Hematopoietic multipotent progenitor cell treated with erythropoietin and hydrocortisone succinate and interleukin-3 and kit ligand, for 17 days (in vitro differentiated cells): ENCODE results near the gene OR4K1.
"Not testable (repeated sequence)": the region's sequence is repeated elsewhere in the genome, so short reads cannot be mapped to it uniquely, and the experiment has no call there.

Source experiments
- DNase-seq: peaks from one replicate; pipeline ENCODE4 v3.0.0-alpha.2; 2015; ENCODE audit warnings: low spot score

OR4K1 gene, protein sequence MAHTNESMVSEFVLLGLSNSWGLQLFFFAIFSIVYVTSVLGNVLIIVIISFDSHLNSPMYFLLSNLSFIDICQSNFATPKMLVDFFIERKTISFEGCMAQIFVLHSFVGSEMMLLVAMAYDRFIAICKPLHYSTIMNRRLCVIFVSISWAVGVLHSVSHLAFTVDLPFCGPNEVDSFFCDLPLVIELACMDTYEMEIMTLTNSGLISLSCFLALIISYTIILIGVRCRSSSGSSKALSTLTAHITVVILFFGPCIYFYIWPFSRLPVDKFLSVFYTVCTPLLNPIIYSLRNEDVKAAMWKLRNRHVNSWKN

GRCh38 chr14:19930617-19931016 is at the start of gene OR4K1:
Gene OR4K1 (plus strand): TSS chr14:19930917. CDS start chr14:19935667, 4,750 bp downstream.
- DNase-seq: no peak

DNA sequence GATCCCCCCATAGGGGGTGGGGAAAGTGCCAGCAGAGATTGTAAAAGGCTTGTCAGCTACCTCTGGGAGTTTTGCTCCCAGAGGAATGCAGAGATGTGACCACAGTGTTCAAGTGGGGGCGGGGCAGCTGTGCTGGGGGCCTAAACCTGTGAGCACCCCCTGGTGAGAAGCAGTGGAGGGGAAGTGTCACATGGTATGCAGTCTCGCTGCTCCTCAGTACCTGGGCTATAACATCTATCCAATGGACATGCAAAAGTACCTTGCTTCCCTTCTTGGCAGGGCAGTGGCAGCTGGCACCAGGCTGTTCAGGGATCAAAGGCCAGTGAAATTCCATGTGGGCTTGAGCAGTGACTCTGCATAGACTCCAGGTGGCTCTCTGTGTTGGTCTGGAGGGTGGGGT is 35.4 kb upstream of the OR4K1 start:
- no peak for DNase-seq

GRCh38 chr14:19900999-19901398 is 29.7 kb upstream of the OR4K1 start:
- no peak for DNase-seq

GRCh38 chr14:19902409-19902808 is 28.3 kb upstream of the OR4K1 start:
- DNase-seq: no peak

DNA sequence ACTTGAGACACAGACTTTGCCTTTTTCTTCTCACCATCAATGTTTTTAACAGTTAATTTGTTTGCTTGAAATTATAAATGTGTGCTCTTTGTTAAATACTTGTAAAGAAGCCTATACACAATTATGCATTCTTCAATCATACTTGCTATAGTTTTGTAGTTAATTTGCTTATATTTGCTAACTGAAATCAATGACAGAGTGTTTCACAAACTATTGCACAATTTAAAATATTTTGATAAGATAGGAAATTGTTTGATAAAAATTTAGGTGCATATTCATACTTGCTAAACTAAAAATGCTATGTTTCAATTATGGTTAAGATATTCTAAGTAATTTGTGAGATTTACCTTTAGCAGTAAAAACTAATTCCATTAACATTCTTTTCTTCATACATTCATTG is 24.1 kb upstream of the OR4K1 start:
- DNase-seq: no peak

DNA sequence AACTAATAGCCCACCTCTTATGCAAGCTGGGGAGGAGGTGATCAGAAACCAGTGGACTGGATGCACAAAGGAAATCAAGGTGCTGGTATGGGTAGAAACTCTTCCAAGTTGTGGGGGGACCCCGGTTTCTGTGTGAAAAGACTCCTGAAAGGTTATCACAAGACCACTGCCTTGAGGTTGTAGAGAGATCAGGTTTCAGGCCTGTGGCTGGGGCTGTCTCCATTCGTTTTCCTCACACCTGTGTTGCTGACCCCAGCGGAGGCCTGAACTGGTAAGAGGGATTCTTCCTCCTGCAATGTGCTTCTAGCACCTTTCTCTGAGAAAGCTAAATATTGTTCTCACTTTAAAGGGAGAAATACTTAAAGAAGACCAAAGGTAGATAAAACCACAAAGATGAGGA is 19.6 kb upstream of the OR4K1 start:
- DNase-seq: no peak

GRCh38 chr14:19917243-19917642 is 13.5 kb upstream of the OR4K1 start:
- DNase-seq: no peak

- DNase-seq: no peak
Measured at GRCh38 chr14:19917955-19918518, 12.7 kb upstream of the OR4K1 start.

DNA sequence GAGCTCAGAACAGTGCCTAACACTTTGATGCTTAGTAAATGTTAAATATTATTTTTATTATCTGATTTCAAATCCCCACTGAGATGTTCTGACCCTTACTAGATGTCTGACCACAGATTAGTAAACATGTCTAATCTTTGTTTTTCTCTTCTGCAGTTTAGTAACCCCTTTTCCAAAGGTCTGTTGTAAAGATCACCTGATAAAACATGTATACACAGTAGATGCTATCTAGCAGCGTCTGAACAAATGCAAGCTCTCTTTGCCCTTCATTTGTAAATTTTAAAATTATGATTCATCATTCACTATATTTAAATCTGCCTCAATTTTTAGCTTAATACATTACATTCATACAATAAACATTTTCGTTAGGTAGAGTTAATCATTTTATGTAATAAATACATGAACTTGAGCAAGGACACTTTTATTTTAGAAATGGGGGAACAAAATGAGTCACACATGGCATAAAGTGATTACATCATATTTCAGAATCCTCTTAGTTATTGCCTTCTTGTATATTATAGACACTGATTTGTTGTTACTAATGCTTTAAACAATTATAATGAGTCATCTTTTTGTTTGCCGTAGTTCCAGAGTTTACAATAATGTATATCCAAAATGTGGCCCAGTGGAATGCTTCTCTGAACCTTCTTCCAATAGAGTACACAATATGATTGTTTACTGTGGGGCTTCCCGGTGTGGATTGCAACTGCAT is 12.0 kb upstream of the OR4K1 start:
- DNase-seq: no peak

- DNase-seq: no peak
Measured at GRCh38 chr14:19920021-19920657, 10.6 kb upstream of the OR4K1 start, which contains the start of gene OR4K5. Gene OR4K5 (plus strand): TSS chr14:19920607. CDS start chr14:19920607, 0 bp downstream.

GRCh38 chr14:19941668-19942067 is 11.0 kb downstream of the OR4K1 start:
- DNase-seq: no peak

GRCh38 chr14:19947413-19948090 is 16.8 kb downstream of the OR4K1 start:
- no peak for DNase-seq

- no peak for DNase-seq
Measured at GRCh38 chr14:19949218-19949617, 18.5 kb downstream of the OR4K1 start.

- DNase-seq: not testable (repeated sequence)
Measured at GRCh38 chr14:19969735-19970134, 39.0 kb downstream of the OR4K1 start.

GRCh38 chr14:19974844-19975243 is 44.1 kb downstream of the OR4K1 start:
- no peak for DNase-seq

- DNase-seq: no peak
Measured at GRCh38 chr14:19975291-19975690, 44.6 kb downstream of the OR4K1 start, which contains the start of gene OR4K15. Gene OR4K15 (plus strand): TSS chr14:19975591. CDS start chr14:19975591, 0 bp downstream.
